ENCODE measurements around the gene KMT2C. TPM values are rescaled to one million over a fixed set of nuclear protein-coding genes. Genes with fewer than 3 reads are reported as not detected.
"Not testable (repeated sequence)": the region's sequence is repeated elsewhere in the genome, so short reads cannot be mapped to it uniquely, and the experiment has no call there.

The KMT2C gene
- total RNA-seq, 2 experiments from 2014 or later, result 67.1 to 74.0 TPM

- ChIA-PET CTCF (no interaction called here), POLR2A (no interaction called here)
- Mint-ChIP-seq H3K36me3 (ENCODE audit: low read depth) (peaks cover 24% of the 10 kb centered on the region), H3K9me3 (ENCODE audit: insufficient read depth) (no peaks in the 10 kb centered on the region), H3K27me3 (ENCODE audit: low read depth) (no peaks in the 10 kb centered on the region), H3K4me3 (no peak overlapping the region), H3K27ac (no peak overlapping the region), H3K4me1 (ENCODE audit: low read depth) (peaks cover 16% of the 10 kb centered on the region)
- no peak for DNase-seq
- ATAC-seq, result no peak
Observed at GRCh38 chr7:152365982-152366603, 69.7 kb downstream of the KMT2C start.

- no peaks in the 10 kb centered on the region for H3K27me3 Mint-ChIP-seq (ENCODE audit: low read depth)
- H3K4me3 Mint-ChIP-seq, result no peak overlapping the region
- DNase-seq (no peak), ATAC-seq (no peak)
- H3K4me1 Mint-ChIP-seq (ENCODE audit: low read depth), result peaks cover 9% of the 10 kb centered on the region
- no peak overlapping the region for H3K27ac Mint-ChIP-seq
- ChIA-PET CTCF (interaction anchor here (1.0 to 1.5 kb wide), 3 partner anchors 8 to 27 kb away, joined by 3 read pairs; no protein-coding TSS in a partner anchor), POLR2A (no interaction called here)
- H3K9me3 Mint-ChIP-seq (ENCODE audit: insufficient read depth), result no peaks in the 10 kb centered on the region
- peaks cover 16% of the 10 kb centered on the region for H3K36me3 Mint-ChIP-seq (ENCODE audit: low read depth)
Observed at GRCh38 chr7:152363798-152364197, 72.0 kb downstream of the KMT2C start.

- Mint-ChIP-seq H3K36me3 (ENCODE audit: low read depth) (peaks cover 13% of the 10 kb centered on the region), H3K27ac (no peak overlapping the region), H3K4me3 (no peak overlapping the region), H3K9me3 (ENCODE audit: insufficient read depth) (no peaks in the 10 kb centered on the region), H3K4me1 (ENCODE audit: low read depth) (peaks cover 9% of the 10 kb centered on the region), H3K27me3 (ENCODE audit: low read depth) (no peaks in the 10 kb centered on the region)
- CTCF ChIA-PET, result interaction anchor here (1.5 kb wide), 1 partner anchor 10 kb away, joined by 3 read pairs; no protein-coding TSS in a partner anchor
- POLR2A ChIA-PET, result no interaction called here
- ATAC-seq (no peak), DNase-seq (no peak)
Observed at GRCh38 chr7:152362128-152362926, 73.5 kb downstream of the KMT2C start.

DNA sequence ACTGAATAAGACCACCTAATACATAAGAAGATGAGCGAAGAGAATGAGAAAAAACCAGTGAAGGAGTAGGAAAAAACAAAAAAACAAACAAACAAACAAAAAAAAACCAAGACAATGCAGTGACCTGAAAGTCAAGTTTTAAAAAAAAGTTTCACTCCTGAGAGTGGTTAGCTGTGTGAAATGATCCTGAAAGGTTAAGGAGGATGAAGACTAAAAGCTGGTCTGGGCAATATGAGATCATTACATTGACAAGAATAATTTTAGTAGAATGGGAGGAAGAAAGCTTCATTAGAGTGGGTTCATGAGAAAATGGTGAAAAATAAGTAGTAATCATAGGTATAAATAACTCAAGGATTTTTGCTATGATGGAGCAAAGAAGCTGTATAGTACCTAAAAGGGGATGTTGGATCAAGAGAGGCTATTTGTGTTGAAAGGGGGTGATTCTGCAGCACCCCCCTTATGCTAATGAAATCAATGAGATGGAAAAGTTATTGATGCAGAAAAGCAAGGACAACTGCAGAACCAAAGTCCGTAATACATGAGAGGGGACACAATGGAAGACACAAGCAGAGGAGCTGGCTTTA lies 80.2 kb downstream of the KMT2C start:
- Mint-ChIP-seq H3K9me3 (ENCODE audit: insufficient read depth) (peaks cover 10% of the 10 kb centered on the region), H3K4me1 (ENCODE audit: low read depth) (no peaks in the 10 kb centered on the region)

DNA sequence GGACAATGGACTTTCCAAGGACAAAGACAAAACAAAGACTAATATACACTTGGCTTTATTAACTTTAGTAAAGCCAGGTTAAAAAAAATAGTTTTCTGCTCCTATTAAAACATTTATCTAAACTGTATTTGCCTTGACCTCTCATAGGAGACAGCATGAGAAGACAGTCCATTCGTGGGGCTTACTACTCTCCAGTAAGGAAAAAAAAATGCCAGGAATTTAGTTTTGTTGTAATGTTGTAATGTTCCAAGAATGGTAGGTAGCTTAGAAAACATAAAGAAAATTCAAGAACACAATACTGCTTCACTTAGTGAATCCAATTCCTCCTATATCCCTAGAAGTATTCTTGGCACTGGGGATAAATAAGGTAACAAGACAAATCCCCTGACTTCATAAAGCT lies 81.7 kb downstream of the KMT2C start:
- POLR2A ChIA-PET, result no interaction called here
- no peaks in the 10 kb centered on the region for H3K4me1 Mint-ChIP-seq (ENCODE audit: low read depth)
- ATAC-seq (no peak), DNase-seq (no peak)
- CTCF ChIA-PET, result no interaction called here
- no peaks in the 10 kb centered on the region for H3K27me3 Mint-ChIP-seq (ENCODE audit: low read depth)
- peaks cover 10% of the 10 kb centered on the region for H3K9me3 Mint-ChIP-seq (ENCODE audit: insufficient read depth)
- H3K27ac Mint-ChIP-seq, result no peak overlapping the region
- peaks cover 55% of the 10 kb centered on the region for H3K36me3 Mint-ChIP-seq (ENCODE audit: low read depth)
- H3K4me3 Mint-ChIP-seq, result no peak overlapping the region

More for the DNA sequence above, 80.2 kb downstream of the KMT2C start:
- no peaks in the 10 kb centered on the region for H3K27me3 Mint-ChIP-seq (ENCODE audit: low read depth)
- CTCF ChIA-PET, result interaction anchor here (0.9 to 1.2 kb wide), 2 partner anchors 15 to 19 kb away, joined by 3 read pairs; no protein-coding TSS in a partner anchor
- H3K27ac Mint-ChIP-seq, result no peak overlapping the region
- DNase-seq (no peak), ATAC-seq (no peak)
- no peak overlapping the region for H3K4me3 Mint-ChIP-seq
- peaks cover 48% of the 10 kb centered on the region for H3K36me3 Mint-ChIP-seq (ENCODE audit: low read depth)
- POLR2A ChIA-PET, result no interaction called here

DNA sequence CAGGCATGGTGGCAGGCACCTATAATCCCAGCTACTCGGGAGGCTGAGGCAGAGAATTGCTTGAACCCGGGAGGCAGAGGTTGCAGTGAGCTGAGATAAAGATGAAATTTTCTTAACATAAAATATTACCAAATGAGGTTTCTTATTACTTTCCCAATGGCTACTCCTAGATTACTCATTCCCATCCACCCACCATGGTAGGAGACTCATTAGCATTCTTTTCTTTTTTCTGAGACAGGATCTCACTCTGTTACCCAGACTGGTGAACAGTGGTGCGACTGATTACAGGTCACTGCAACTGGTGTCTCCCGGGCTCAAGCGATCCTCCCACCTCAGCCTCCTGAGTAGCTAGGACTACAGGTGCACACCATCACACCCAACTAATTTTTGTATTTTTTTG lies 82.5 kb downstream of the KMT2C start:
- CTCF ChIA-PET, result interaction anchor here (0.9 kb wide), 1 partner anchor 10 kb away, joined by 3 read pairs; no protein-coding TSS in a partner anchor
- POLR2A ChIA-PET; H3K4me1 Mint-ChIP-seq (ENCODE audit: low read depth); H3K9me3 Mint-ChIP-seq (ENCODE audit: insufficient read depth); H3K27me3 Mint-ChIP-seq (ENCODE audit: low read depth); H3K4me3 Mint-ChIP-seq; DNase-seq; ATAC-seq; H3K27ac Mint-ChIP-seq: not testable (repeated sequence)
- peaks cover 61% of the 10 kb centered on the region for H3K36me3 Mint-ChIP-seq (ENCODE audit: low read depth)

- Mint-ChIP-seq H3K9me3 (ENCODE audit: insufficient read depth) (peaks cover 13% of the 10 kb centered on the region), H3K36me3 (ENCODE audit: low read depth) (peaks cover 73% of the 10 kb centered on the region)
- ATAC-seq; POLR2A ChIA-PET; H3K27me3 Mint-ChIP-seq (ENCODE audit: low read depth); H3K4me3 Mint-ChIP-seq; H3K4me1 Mint-ChIP-seq (ENCODE audit: low read depth); DNase-seq; H3K27ac Mint-ChIP-seq: not testable (repeated sequence)
- CTCF ChIA-PET, result interaction anchor here (1.1 kb wide), 1 partner anchor 15 kb away, joined by 3 read pairs; no protein-coding TSS in a partner anchor
Observed at GRCh38 chr7:152351747-152352146, 84.1 kb downstream of the KMT2C start.

DNA sequence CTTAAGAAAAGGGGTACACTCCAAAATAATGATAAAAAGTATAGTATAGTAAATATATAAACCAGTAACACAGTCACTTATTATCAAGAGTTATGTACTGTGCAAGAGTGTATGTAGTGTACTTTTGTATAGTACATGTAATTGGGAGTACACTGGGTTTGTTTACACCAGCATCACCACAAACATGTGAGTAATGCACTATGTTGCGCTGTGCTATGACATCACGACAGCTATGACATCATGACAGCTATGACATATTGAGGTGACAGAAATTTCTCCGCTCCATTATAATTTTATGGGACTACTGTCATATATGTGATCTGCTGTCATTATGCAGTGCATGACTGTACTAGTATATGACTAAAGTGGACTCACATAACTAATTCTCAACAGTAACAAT lies 84.6 kb downstream of the KMT2C start:
- ChIA-PET CTCF (interaction anchor here (1.3 kb wide), 1 partner anchor 15 kb away, joined by 6 read pairs; no protein-coding TSS in a partner anchor), POLR2A (no interaction called here)
- no peak for DNase-seq
- peaks cover 13% of the 10 kb centered on the region for H3K9me3 Mint-ChIP-seq (ENCODE audit: insufficient read depth)
- ATAC-seq, result no peak
- H3K36me3 Mint-ChIP-seq (ENCODE audit: low read depth), result peaks cover 73% of the 10 kb centered on the region
- no peak overlapping the region for H3K27ac Mint-ChIP-seq
- no peaks in the 10 kb centered on the region for H3K27me3 Mint-ChIP-seq (ENCODE audit: low read depth)
- H3K4me1 Mint-ChIP-seq (ENCODE audit: low read depth), result no peaks in the 10 kb centered on the region
- H3K4me3 Mint-ChIP-seq, result no peak overlapping the region

DNA sequence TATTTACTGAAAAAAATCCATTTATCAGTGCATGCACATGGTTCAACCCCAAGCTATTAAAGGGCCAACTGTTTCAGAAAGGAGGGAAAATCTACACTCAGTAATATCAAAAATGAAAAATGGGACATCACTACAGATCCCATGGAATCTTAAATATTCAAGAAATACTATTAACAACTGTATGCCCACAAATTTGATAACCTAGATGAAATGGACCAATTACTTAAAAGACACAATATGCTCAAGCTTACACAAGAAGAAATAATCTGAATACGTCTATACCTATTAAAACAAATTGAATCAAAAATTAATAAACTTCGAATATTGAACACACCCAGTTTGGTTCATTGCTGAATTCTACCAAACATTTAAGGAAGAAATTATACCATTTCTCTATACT lies 87.9 kb downstream of the KMT2C start:
- DNase-seq (no peak), ATAC-seq (no peak)
- peaks cover 5% of the 10 kb centered on the region for H3K4me1 Mint-ChIP-seq (ENCODE audit: low read depth)
- peaks cover 49% of the 10 kb centered on the region for H3K36me3 Mint-ChIP-seq (ENCODE audit: low read depth)
- CTCF ChIA-PET, result interaction anchor here (1.2 kb wide), 1 partner anchor 14 kb away, joined by 3 read pairs; no protein-coding TSS in a partner anchor
- no peaks in the 10 kb centered on the region for H3K27me3 Mint-ChIP-seq (ENCODE audit: low read depth)
- POLR2A ChIA-PET, result no interaction called here
- H3K9me3 Mint-ChIP-seq (ENCODE audit: insufficient read depth), result peaks cover 13% of the 10 kb centered on the region
- H3K4me3 Mint-ChIP-seq, result no peak overlapping the region
- H3K27ac Mint-ChIP-seq, result no peak overlapping the region

DNA sequence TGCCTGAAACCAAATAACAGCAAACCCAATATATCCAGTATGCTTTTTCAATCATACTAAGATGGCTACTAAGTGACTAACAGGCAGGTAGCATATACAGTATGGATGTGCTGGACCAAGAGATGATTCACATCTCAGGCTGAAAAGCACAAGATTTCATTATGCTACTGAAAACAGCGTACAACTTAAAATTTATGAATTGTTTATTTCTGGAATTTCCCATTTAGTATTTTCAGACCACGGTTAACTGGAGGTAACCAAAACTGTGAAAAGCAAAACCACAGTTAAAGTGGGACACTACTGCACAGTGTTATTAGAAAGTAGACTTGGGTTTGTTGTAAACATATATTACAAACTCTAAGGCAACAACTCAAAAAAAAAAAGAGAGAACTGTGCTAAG lies 91.5 kb downstream of the KMT2C start:
- Mint-ChIP-seq H3K27ac (no peak overlapping the region), H3K27me3 (ENCODE audit: low read depth) (no peaks in the 10 kb centered on the region), H3K9me3 (ENCODE audit: insufficient read depth) (peaks cover 4% of the 10 kb centered on the region), H3K36me3 (ENCODE audit: low read depth) (peaks cover 27% of the 10 kb centered on the region), H3K4me3 (no peak overlapping the region), H3K4me1 (ENCODE audit: low read depth) (peaks cover 5% of the 10 kb centered on the region)
- POLR2A ChIA-PET, result no interaction called here
- CTCF ChIA-PET, result no interaction called here
- DNase-seq, result no peak
- no peak for ATAC-seq

- peaks cover 15% of the 10 kb centered on the region for H3K36me3 Mint-ChIP-seq (ENCODE audit: low read depth)
- DNase-seq (no peak), ATAC-seq (no peak)
- peaks cover 3% of the 10 kb centered on the region for H3K9me3 Mint-ChIP-seq (ENCODE audit: insufficient read depth)
- no peak overlapping the region for H3K4me3 Mint-ChIP-seq
- peaks cover 5% of the 10 kb centered on the region for H3K4me1 Mint-ChIP-seq (ENCODE audit: low read depth)
- ChIA-PET CTCF (interaction anchor here (0.9 kb wide), 1 partner anchor 18 kb away, joined by 4 read pairs; no protein-coding TSS in a partner anchor), POLR2A (no interaction called here)
- no peaks in the 10 kb centered on the region for H3K27me3 Mint-ChIP-seq (ENCODE audit: low read depth)
- H3K27ac Mint-ChIP-seq, result no peak overlapping the region
Observed at GRCh38 chr7:152342796-152343195, 93.0 kb downstream of the KMT2C start.

DNA sequence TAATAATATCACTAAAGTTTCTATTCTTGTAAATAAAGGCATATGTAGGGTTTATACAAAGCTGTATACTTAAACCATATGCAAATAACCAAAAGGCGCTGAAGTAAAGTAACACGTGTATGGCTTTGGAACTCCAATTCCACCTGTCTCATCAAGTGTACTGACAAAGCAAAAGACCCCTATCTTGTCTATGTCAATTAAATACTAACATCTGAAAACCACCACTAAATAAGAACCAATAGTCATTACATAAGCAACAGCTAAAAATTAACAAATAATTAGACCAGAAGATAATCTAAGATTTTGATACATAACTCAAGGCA lies 93.9 kb downstream of the KMT2C start:
- peaks cover 11% of the 10 kb centered on the region for H3K4me1 Mint-ChIP-seq (ENCODE audit: low read depth)
- H3K27me3 Mint-ChIP-seq (ENCODE audit: low read depth), result no peaks in the 10 kb centered on the region
- ChIA-PET CTCF (interaction anchor here (0.9 to 1.2 kb wide), 3 partner anchors 11 to 365 kb away, joined by 3 to 4 read pairs (median 3); no protein-coding TSS in a partner anchor), POLR2A (no interaction called here)
- no peak overlapping the region for H3K27ac Mint-ChIP-seq
- H3K36me3 Mint-ChIP-seq (ENCODE audit: low read depth), result peaks cover 9% of the 10 kb centered on the region
- no peak for ATAC-seq
- no peak overlapping the region for H3K4me3 Mint-ChIP-seq
- no peak for DNase-seq
- no peaks in the 10 kb centered on the region for H3K9me3 Mint-ChIP-seq (ENCODE audit: insufficient read depth)
